ENCODE results near the gene PVR.

GRCh38 chr19:44698492-44699201, 54.9 kb downstream of the PVR start, which contains the start of gene CEACAM16:
- TF ChIP-seq CTCF (conservative IDR thresholded peaks at IDR 0.05; ENCODE audit: low read length) (no peak), EZH2phosphoT487 (IDR thresholded peaks at IDR 0.05; ENCODE audit: borderline replicate concordance, low read depth, low read length) (no peak)
